ENCODE results near the gene AOPEP.

Gene AOPEP

GRCh38 chr9:95107976-95108375 is 381.5 kb downstream of the AOPEP start:
- TF ChIP-seq RAD21 (IDR thresholded peaks at IDR 0.05; ENCODE audit: low read depth) (no peak), REST (IDR thresholded peaks at IDR 0.05; ENCODE audit: low read depth) (no peak), TAF1 (IDR thresholded peaks at IDR 0.05; ENCODE audit: low read depth) (no peak), NFIC (IDR thresholded peaks at IDR 0.05) (no peak), MAX (IDR thresholded peaks at IDR 0.05) (no peak), FOXM1 (IDR thresholded peaks at IDR 0.05; ENCODE audit: borderline replicate concordance, low read depth) (no peak), EP300 (IDR thresholded peaks at IDR 0.05; ENCODE audit: borderline replicate concordance) (no peak), USF1 (IDR thresholded peaks at IDR 0.05) (no peak), TCF12 (IDR thresholded peaks at IDR 0.05; ENCODE audit: low read depth) (no peak), TEAD4 (IDR thresholded peaks at IDR 0.05) (no peak)

- TF ChIP-seq EP300 (IDR thresholded peaks at IDR 0.05; ENCODE audit: borderline replicate concordance), result no peak
- no peak for TF ChIP-seq YY1 (IDR thresholded peaks at IDR 0.05; ENCODE audit: low read depth)
Measured at GRCh38 chr9:95108777-95109176, 382.3 kb downstream of the AOPEP start.

GRCh38 chr9:95109456-95109855 is 383.0 kb downstream of the AOPEP start:
- no peak for TF ChIP-seq EGR1 (IDR thresholded peaks at IDR 0.05)
- no peak for TF ChIP-seq YY1 (IDR thresholded peaks at IDR 0.05; ENCODE audit: low read depth)
- TF ChIP-seq RAD21 (IDR thresholded peaks at IDR 0.05; ENCODE audit: low read depth), result no peak
- no peak for TF ChIP-seq FOXM1 (IDR thresholded peaks at IDR 0.05; ENCODE audit: borderline replicate concordance, low read depth)
- no peak for TF ChIP-seq NFIC (IDR thresholded peaks at IDR 0.05)
- no peak for TF ChIP-seq CREB1 (IDR thresholded peaks at IDR 0.05; ENCODE audit: low read depth)
- no peak for TF ChIP-seq ZBTB7A (IDR thresholded peaks at IDR 0.05; ENCODE audit: low read depth)
- TF ChIP-seq TAF1 (IDR thresholded peaks at IDR 0.05; ENCODE audit: low read depth), result no peak
- TF ChIP-seq USF1 (IDR thresholded peaks at IDR 0.05), result no peak
- no peak for TF ChIP-seq TEAD4 (IDR thresholded peaks at IDR 0.05)
- no peak for TF ChIP-seq TCF12 (IDR thresholded peaks at IDR 0.05; ENCODE audit: low read depth)

- TF ChIP-seq NFIC (IDR thresholded peaks at IDR 0.05) (no peak), CEBPB (IDR thresholded peaks at IDR 0.05) (no peak), MAX (IDR thresholded peaks at IDR 0.05) (no peak), CREB1 (IDR thresholded peaks at IDR 0.05; ENCODE audit: low read depth) (no peak), RAD21 (IDR thresholded peaks at IDR 0.05; ENCODE audit: low read depth) (no peak), FOXM1 (IDR thresholded peaks at IDR 0.05; ENCODE audit: borderline replicate concordance, low read depth) (no peak), REST (IDR thresholded peaks at IDR 0.05; ENCODE audit: low read depth) (no peak), ZBTB7A (IDR thresholded peaks at IDR 0.05; ENCODE audit: low read depth) (no peak), USF1 (IDR thresholded peaks at IDR 0.05) (no peak), TCF12 (IDR thresholded peaks at IDR 0.05; ENCODE audit: low read depth) (no peak), TAF1 (IDR thresholded peaks at IDR 0.05; ENCODE audit: low read depth) (no peak), EP300 (IDR thresholded peaks at IDR 0.05; ENCODE audit: borderline replicate concordance) (no peak), EGR1 (IDR thresholded peaks at IDR 0.05) (no peak), TEAD4 (IDR thresholded peaks at IDR 0.05) (no peak), YY1 (IDR thresholded peaks at IDR 0.05; ENCODE audit: low read depth) (no peak)
Measured at GRCh38 chr9:95110921-95111525, 384.5 kb downstream of the AOPEP start.

- no peak for TF ChIP-seq EGR1 (IDR thresholded peaks at IDR 0.05)
- no peak for TF ChIP-seq NFIC (IDR thresholded peaks at IDR 0.05)
- TF ChIP-seq FOXM1 (IDR thresholded peaks at IDR 0.05; ENCODE audit: borderline replicate concordance, low read depth), result no peak
- TF ChIP-seq TEAD4 (IDR thresholded peaks at IDR 0.05), result no peak
- TF ChIP-seq YY1 (IDR thresholded peaks at IDR 0.05; ENCODE audit: low read depth), result no peak
- TF ChIP-seq CEBPB (IDR thresholded peaks at IDR 0.05), result no peak
- no peak for TF ChIP-seq MAX (IDR thresholded peaks at IDR 0.05)
- TF ChIP-seq CREB1 (IDR thresholded peaks at IDR 0.05; ENCODE audit: low read depth), result no peak
- TF ChIP-seq RAD21 (IDR thresholded peaks at IDR 0.05; ENCODE audit: low read depth), result no peak
- TF ChIP-seq EP300 (IDR thresholded peaks at IDR 0.05; ENCODE audit: borderline replicate concordance), result no peak
- no peak for TF ChIP-seq TCF12 (IDR thresholded peaks at IDR 0.05; ENCODE audit: low read depth)
- no peak for TF ChIP-seq USF1 (IDR thresholded peaks at IDR 0.05)
- no peak for TF ChIP-seq TAF1 (IDR thresholded peaks at IDR 0.05; ENCODE audit: low read depth)
- TF ChIP-seq REST (IDR thresholded peaks at IDR 0.05; ENCODE audit: low read depth), result no peak
- TF ChIP-seq ZBTB7A (IDR thresholded peaks at IDR 0.05; ENCODE audit: low read depth), result no peak
Measured at GRCh38 chr9:95111716-95112115, 385.2 kb downstream of the AOPEP start.
